CD14-positive monocyte (primary cell): Measurements from ENCODE around the gene SCOC. TPM values are rescaled to one million over a fixed set of nuclear protein-coding genes. Genes with fewer than 3 reads are reported as not detected.

Experiments
- DNase-seq, 3 donors: peaks; one replicate each; pipeline ENCODE4 v3.0.0-alpha.2; 2011 to 2022
- H2AFZ ChIP-seq: 2 replicates; pipeline ENCODE4 v1.6.0; 2012; ENCODE audit warnings: mild to moderate bottlenecking, low read depth, low read length, inconsistent platforms; ENCODE audit not compliant: insufficient read depth, poor library complexity, severe bottlenecking
- H3K27ac ChIP-seq, 2 donors: 1 replicate in 1 of 2; 2 replicates in 1 of 2; pipeline ENCODE4 v1.5.1; 2012 to 2013; ENCODE audit warnings: low read length in 2 of 2, control low read depth in 1 of 2, inconsistent platforms in 1 of 2, low read depth in 1 of 2, mild to moderate bottlenecking in 1 of 2
- H3K27me3 ChIP-seq, 2 donors: one replicate each; pipeline versions ENCODE4 v1.6.0 to v1.6.1; 2011 to 2013; ENCODE audit warnings: low read length in 2 of 2; ENCODE audit not compliant: control insufficient read depth in 2 of 2, insufficient read depth in 2 of 2
- H3K36me3 ChIP-seq, 2 donors: replicated peaks in 1 of 2; 1 replicate in 1 of 2; 2 replicates in 1 of 2; pipeline versions ENCODE4 v1.5.1 to v1.6.1; 2012 to 2013; ENCODE audit warnings: low read length in 2 of 2, control low read depth in 1 of 2, inconsistent platforms in 1 of 2, mild to moderate bottlenecking in 1 of 2; ENCODE audit not compliant: insufficient read depth in 2 of 2, control insufficient read depth in 1 of 2
- H3K4me1 ChIP-seq, 2 donors: 1 replicate in 1 of 2; 2 replicates in 1 of 2; pipeline versions ENCODE4 v1.5.1 to v1.6.1; 2012 to 2013; ENCODE audit warnings: low read length in 2 of 2, control low read depth in 1 of 2, inconsistent platforms in 1 of 2, mild to moderate bottlenecking in 1 of 2, moderate library complexity in 1 of 2; ENCODE audit not compliant: insufficient read depth in 2 of 2, control insufficient read depth in 1 of 2
- H3K4me2 ChIP-seq: replicated peaks from 2 replicates; pipeline ENCODE3; 2012; ENCODE audit warnings: low read length, moderate library complexity, mild to moderate bottlenecking; ENCODE audit not compliant: poor library complexity, severe bottlenecking; ENCODE audit errors: extremely low read depth
- H3K4me3 ChIP-seq, 3 experiments: fragments of 200-600 bp in 1 of 3; sonication (generic) in 1 of 3; replicated peaks in 1 of 3; 1 replicate in 2 of 3; 2 replicates in 1 of 3; pipeline ENCODE4 v1.5.1; 2011 to 2013; ENCODE audit warnings: low read length in 3 of 3, mild to moderate bottlenecking in 3 of 3, control low read depth in 2 of 3, low read depth in 2 of 3, inconsistent platforms in 1 of 3, moderate library complexity in 1 of 3
- H3K79me2 ChIP-seq: 2 replicates; pipeline ENCODE4 v1.6.0; 2012; ENCODE audit warnings: mild to moderate bottlenecking, control low read depth, inconsistent platforms, low read length, moderate library complexity; ENCODE audit not compliant: insufficient read depth
- H3K9ac ChIP-seq: 2 replicates; pipeline ENCODE4 v1.6.0; 2017; ENCODE audit warnings: low read length, mild to moderate bottlenecking; ENCODE audit not compliant: insufficient read depth, poor library complexity, severe bottlenecking
- H3K9me3 ChIP-seq, 2 donors: replicated peaks in 1 of 2; 1 replicate in 1 of 2; 2 replicates in 1 of 2; pipeline versions ENCODE4 v1.5.1 to v1.6.1; 2012 to 2013; ENCODE audit warnings: low read length in 2 of 2, control low read depth in 1 of 2; ENCODE audit not compliant: control insufficient read depth in 1 of 2, insufficient read depth in 1 of 2
- H4K20me1 ChIP-seq: 2 replicates; pipeline ENCODE4 v1.6.0; 2012; ENCODE audit warnings: mild to moderate bottlenecking, low read length, control low read depth, moderate library complexity; ENCODE audit not compliant: insufficient read depth
- H3K27ac Mint-ChIP-seq, 7 donors: one replicate each; pipeline ENCODE4 v1.8.0; 2020; ENCODE audit warnings: mild to moderate bottlenecking in 7 of 7, mixed read lengths in 7 of 7, moderate library complexity in 6 of 7, inconsistent platforms in 2 of 7
- H3K27me3 Mint-ChIP-seq, 3 donors: one replicate each; pipeline ENCODE4 v1.8.0; 2021 to 2022; ENCODE audit warnings: low read depth in 3 of 3, mild to moderate bottlenecking in 3 of 3, mixed read lengths in 3 of 3, moderate library complexity in 3 of 3, inconsistent platforms in 1 of 3
- H3K36me3 Mint-ChIP-seq, 2 donors: one replicate each; pipeline ENCODE4 v1.8.0; 2020; ENCODE audit warnings: mixed read lengths in 2 of 2, inconsistent platforms in 1 of 2, mild to moderate bottlenecking in 1 of 2
- H3K4me1 Mint-ChIP-seq: one replicate; pipeline ENCODE4 v1.8.0; 2020; ENCODE audit warnings: mild to moderate bottlenecking, mixed read lengths
- H3K4me3 Mint-ChIP-seq, 2 donors: one replicate each; pipeline ENCODE4 v1.8.0; 2020; ENCODE audit warnings: mild to moderate bottlenecking in 2 of 2, mixed read lengths in 2 of 2, moderate library complexity in 1 of 2
- H3K9me3 Mint-ChIP-seq, 7 donors: one replicate each; pipeline ENCODE4 v1.8.0; 2020 to 2022; ENCODE audit warnings: mixed read lengths in 7 of 7, mild to moderate bottlenecking in 6 of 7, moderate library complexity in 6 of 7, inconsistent platforms in 2 of 7
- WGBS: methylation state at CpG from one replicate; pipeline ENCODE4 v1.1.5; 2013; ENCODE audit warnings: missing lambda C conversion rate; ENCODE audit not compliant: insufficient coverage; 5-methylcytosine and 5-hydroxymethylcytosine counted together
- intact Hi-C, 2 donors: fragments of 100-400 bp; cut with micrococcal nuclease; formaldehyde crosslinking; loops; one replicate each; pipeline versions ENCODE4 v1.15.0 to v1.15.1; 2023
- polyA plus RNA-seq, 3 donors: library from polyadenylated mRNA; depleted of rRNA in 1 of 3; unstranded in 2 of 3; stranded (reverse) in 1 of 3; fragments of 300-500 nt in 2 of 3; fragments of >200 nt in 1 of 3; fragmentation: Illumina TruSeq in 2 of 3; gene quantifications; 1 replicate in 2 of 3; 2 replicates in 1 of 3; pipeline ENCODE4 v1.2.3, GENCODE V29; 2012 to 2021
- TF ChIP-seq, protein P1 (sequence below): fragments of 200-600 bp; IDR thresholded peaks from one replicate; pipeline ENCODE4 v1.8.0; 2022; ENCODE audit warnings: antibody characterized with exemption, mild to moderate bottlenecking

SCOC gene
- polyA plus RNA-seq, 3 donors, result 5.3 to 22.6 (median 21.2) TPM

DNA sequence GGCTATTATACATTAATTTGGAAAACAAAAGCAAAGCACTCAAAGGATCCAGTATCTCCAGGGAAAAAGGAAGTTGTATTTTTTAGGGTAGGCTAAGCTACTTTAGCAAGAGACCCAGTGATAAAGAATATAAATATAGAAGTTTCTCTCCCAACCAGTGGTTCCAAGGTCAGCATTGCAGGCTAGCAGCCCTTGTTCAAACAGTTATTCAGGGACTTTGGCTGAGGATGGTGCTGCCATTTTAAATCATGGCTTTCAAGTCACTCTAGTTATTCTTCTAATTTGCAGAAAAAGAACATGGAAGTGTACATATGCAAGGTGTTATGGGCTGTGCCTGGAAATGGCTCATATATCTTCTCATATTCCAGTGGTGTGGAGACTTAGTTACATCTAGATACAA is 9.3 kb downstream of the SCOC start:
- H3K27me3 Mint-ChIP-seq, result no peaks in the 10 kb centered on the region
- Histone ChIP-seq H2AFZ (no peak overlapping the region), H3K4me1 (no peaks in the 10 kb centered on the region), H3K9ac (no peak overlapping the region), H3K79me2 (no peaks in the 10 kb centered on the region), H3K9me3 (no peaks in the 10 kb centered on the region), H3K4me3 (no peak overlapping the region), H3K27me3 (no peaks in the 10 kb centered on the region), H3K4me2 (no peak overlapping the region), H3K27ac (no peak overlapping the region), H4K20me1 (no peaks in the 10 kb centered on the region), H3K36me3 (peaks cover 5 to 25% of the 10 kb centered on the region in 2 donors)
- DNase-seq, result no peak
- no peak overlapping the region for H3K27ac Mint-ChIP-seq
- H3K36me3 Mint-ChIP-seq, result peaks cover 19 to 21% of the 10 kb centered on the region in 2 donors
- intact Hi-C loops, result no loop called here
- H3K4me3 Mint-ChIP-seq, result no peak overlapping the region
- no peaks in the 10 kb centered on the region for H3K4me1 Mint-ChIP-seq
- TF ChIP-seq, protein P1, sequence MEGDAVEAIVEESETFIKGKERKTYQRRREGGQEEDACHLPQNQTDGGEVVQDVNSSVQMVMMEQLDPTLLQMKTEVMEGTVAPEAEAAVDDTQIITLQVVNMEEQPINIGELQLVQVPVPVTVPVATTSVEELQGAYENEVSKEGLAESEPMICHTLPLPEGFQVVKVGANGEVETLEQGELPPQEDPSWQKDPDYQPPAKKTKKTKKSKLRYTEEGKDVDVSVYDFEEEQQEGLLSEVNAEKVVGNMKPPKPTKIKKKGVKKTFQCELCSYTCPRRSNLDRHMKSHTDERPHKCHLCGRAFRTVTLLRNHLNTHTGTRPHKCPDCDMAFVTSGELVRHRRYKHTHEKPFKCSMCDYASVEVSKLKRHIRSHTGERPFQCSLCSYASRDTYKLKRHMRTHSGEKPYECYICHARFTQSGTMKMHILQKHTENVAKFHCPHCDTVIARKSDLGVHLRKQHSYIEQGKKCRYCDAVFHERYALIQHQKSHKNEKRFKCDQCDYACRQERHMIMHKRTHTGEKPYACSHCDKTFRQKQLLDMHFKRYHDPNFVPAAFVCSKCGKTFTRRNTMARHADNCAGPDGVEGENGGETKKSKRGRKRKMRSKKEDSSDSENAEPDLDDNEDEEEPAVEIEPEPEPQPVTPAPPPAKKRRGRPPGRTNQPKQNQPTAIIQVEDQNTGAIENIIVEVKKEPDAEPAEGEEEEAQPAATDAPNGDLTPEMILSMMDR, result no peak
- H3K9me3 Mint-ChIP-seq, result no peaks in the 10 kb centered on the region

DNA sequence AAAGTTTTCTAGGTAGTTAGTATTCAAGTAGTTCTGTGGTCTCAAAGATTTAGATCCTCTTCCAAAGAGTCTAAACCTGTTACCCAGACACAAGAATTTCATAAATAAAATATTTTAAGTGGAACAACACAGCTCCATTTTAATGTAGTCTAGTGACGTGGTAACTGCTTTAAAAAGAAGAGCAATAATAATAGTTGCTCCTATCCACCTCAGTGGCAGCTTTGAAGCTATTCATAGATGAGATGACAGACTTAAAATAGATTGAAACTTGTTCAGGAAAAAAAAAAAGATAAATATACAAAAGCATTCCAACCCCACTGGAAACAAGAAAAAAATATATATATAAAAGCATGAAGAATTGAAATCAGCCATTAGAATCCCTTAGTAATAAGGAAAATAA is 14.6 kb downstream of the SCOC start:
- Histone ChIP-seq H3K79me2 (no peaks in the 10 kb centered on the region), H3K27ac (no peak overlapping the region), H3K9me3 (no peaks in the 10 kb centered on the region), H3K27me3 (no peaks in the 10 kb centered on the region), H3K9ac (no peak overlapping the region), H3K36me3 (peaks cover 0 to 4% of the 10 kb centered on the region in 2 donors), H3K4me1 (no peaks in the 10 kb centered on the region), H3K4me3 (no peak overlapping the region), H3K4me2 (no peak overlapping the region), H4K20me1 (no peaks in the 10 kb centered on the region), H2AFZ (no peak overlapping the region)
- Mint-ChIP-seq H3K4me1 (no peaks in the 10 kb centered on the region), H3K27ac (no peak overlapping the region), H3K36me3 (peaks cover 0 to 5% of the 10 kb centered on the region in 2 donors), H3K9me3 (no peaks in the 10 kb centered on the region), H3K4me3 (no peak overlapping the region), H3K27me3 (no peaks in the 10 kb centered on the region)
- no CpG with 5 or more reads among the region's 1 CpG for WGBS
- intact Hi-C loops, result no loop called here
- TF ChIP-seq, protein P1, result no peak
- DNase-seq, result no peak
